GM19455 (cell line): ENCODE measurements around the gene USP5.
A peak's percentile ranks its signal among the peaks of the same experiment; 100 is the strongest.

ENCODE experiments used
- ATAC-seq: cut with Tn5 transposase; IDR thresholded peaks from one replicate; pipeline ENCODE4 v1.9.1; 2021; ENCODE audit not compliant: unreplicated experiment

USP5 gene

DNA sequence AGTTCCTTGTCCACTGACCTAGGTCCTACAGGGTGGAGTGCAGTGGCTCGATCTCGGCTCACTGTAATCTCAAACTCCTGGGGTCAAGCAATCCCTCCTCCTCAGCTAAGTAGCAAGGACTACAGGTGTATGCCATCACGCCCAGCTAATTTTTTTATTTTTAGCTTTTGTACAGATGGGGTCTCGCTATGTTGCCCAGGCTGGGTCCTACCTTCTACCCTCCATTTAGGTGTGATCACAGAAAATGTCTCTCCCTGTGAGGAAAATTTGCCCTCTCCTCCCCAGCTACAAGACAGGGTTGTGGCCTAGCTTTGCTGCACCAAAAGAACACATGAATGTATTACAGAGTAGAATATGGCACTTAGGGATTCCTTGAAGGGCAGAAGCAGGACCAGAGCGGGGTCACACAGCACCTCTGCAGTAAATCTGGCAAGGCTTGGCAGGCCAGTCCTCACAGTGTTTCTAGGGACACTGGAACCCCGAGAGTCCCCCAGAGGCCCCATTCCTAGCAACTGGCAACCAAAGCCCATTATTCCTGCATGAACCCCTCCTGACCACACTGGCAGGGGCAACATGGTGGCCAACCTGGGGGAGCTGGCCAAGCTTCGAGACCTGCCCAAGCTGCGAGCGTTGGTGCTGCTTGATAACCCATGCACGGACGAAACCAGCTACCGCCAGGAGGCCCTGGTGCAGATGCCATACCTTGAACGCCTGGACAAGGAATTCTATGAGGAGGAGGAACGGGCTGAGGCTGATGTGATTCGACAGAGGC lies 60.4 kb downstream of the USP5 start:
- ATAC-seq, result no peak

GRCh38 chr12:6914246-6914946 lies 62.4 kb downstream of the USP5 start, which contains the start of gene ENO2:
Gene ENO2 (plus strand): TSS chr12:6914580. CDS start chr12:6915833, 1,253 bp downstream.
- peak; percentile 78 for ATAC-seq

DNA sequence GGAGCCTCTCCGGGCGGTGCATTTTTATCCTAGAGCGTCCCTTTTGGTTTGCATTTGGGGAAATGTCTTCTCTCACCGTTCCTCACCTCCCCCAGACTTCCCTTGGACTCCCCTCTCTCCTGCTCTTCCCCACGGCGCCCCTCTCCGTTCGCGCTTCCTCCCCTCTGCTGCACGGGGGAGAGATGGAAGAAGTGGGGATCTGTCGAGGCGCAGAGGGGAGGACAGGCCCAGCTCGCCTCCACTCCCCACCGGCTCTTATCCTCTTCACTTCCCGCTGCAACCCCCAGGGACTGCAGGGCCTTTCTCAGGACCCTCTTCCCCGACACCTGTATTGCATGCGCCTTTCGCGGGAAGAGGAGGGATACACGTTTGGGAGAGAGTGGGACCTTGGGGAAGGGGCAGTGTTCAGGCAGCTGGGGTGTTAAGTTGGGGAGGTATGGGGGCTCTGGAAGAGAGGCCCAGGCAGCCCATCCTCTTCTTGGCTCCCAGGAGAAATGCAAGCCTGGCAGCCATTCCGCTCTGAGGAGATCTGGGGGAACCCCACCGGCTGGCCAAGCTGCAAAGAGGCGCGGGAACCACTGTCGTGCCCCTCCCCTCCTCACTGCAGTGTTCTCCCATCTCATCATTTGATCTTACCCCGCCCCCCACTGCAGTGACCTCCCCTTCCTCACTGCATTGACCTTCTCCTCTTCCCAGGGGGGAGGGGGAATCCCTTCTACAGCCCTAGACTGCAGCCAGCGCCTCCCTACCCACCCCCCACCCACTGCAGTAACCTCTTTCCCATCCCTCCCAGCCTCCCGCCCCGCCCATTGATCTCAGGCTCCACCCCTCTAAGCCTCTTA lies 63.2 kb downstream of the USP5 start:
- no peak for ATAC-seq

DNA sequence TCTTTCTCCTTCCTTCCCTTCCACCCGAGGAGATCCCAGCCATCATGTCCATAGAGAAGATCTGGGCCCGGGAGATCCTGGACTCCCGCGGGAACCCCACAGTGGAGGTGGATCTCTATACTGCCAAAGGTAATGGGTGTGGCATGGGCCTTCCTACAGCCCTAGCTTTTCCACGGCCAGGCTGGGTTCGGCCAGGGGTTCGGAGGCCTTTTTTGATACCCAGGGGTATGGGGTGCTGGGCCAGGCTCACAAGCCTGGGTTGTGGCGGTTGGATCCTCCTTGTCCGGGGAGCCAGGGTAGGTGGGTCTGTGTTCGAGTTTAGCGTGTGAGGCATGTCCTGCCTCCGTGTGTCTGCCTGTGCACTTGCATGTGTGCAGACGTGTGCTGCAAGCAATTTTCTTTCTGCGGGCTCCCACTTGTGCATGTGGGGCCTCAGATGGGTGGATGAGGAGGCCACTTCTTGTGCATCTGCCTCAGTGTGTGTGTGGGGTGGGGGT lies 63.9 kb downstream of the USP5 start:
- no peak for ATAC-seq
